GM13977 (cell line): ENCODE results near the gene ATP9A.
A peak's percentile ranks its signal among the peaks of the same experiment; 100 is the strongest.

ENCODE experiments used
- DNase-seq: peaks from one replicate; pipeline ENCODE4 v3.0.0; 2012; ENCODE audit warnings: low spot score
- in situ Hi-C: fragments of 300-500 bp; cut with MboI; formaldehyde crosslinking; loops from one replicate; pipeline ENCODE4 v1.12.0; 2022; ENCODE audit warnings: low sequenced_read_pairs, low pct_unique_long_range_greater_than_20kb, mixed read lengths, inconsistent platforms; ENCODE audit not compliant: unreplicated experiment
- TF ChIP-seq, protein P1 (sequence below): IDR thresholded peaks from 2 replicates; pipeline ENCODE4 v1.5.1; 2012; ENCODE audit warnings: mild to moderate bottlenecking, control low read depth; ENCODE audit not compliant: insufficient read depth; ENCODE audit errors: extremely low read depth, missing control alignments

Gene ATP9A

DNA sequence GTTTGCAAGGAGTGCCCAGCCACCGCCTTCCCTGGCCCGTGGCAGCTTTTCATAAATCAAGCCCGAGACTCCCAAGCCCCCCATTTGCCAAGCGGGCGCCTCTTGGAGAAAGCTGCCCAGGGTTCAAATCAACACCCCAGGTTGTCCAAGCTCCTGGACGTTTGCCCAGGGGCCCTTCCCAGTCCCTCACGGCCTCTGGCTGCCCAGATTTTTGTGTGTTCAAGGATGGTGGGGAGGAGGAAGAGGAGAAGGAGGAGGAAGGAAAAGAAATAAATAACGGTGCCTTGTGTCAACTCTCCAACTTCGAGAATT, 205.1 kb downstream of the ATP9A start:
- DNase-seq = no peak
- TF ChIP-seq, protein P1, sequence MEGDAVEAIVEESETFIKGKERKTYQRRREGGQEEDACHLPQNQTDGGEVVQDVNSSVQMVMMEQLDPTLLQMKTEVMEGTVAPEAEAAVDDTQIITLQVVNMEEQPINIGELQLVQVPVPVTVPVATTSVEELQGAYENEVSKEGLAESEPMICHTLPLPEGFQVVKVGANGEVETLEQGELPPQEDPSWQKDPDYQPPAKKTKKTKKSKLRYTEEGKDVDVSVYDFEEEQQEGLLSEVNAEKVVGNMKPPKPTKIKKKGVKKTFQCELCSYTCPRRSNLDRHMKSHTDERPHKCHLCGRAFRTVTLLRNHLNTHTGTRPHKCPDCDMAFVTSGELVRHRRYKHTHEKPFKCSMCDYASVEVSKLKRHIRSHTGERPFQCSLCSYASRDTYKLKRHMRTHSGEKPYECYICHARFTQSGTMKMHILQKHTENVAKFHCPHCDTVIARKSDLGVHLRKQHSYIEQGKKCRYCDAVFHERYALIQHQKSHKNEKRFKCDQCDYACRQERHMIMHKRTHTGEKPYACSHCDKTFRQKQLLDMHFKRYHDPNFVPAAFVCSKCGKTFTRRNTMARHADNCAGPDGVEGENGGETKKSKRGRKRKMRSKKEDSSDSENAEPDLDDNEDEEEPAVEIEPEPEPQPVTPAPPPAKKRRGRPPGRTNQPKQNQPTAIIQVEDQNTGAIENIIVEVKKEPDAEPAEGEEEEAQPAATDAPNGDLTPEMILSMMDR = no peak
- in situ Hi-C loops = no loop called here

DNA sequence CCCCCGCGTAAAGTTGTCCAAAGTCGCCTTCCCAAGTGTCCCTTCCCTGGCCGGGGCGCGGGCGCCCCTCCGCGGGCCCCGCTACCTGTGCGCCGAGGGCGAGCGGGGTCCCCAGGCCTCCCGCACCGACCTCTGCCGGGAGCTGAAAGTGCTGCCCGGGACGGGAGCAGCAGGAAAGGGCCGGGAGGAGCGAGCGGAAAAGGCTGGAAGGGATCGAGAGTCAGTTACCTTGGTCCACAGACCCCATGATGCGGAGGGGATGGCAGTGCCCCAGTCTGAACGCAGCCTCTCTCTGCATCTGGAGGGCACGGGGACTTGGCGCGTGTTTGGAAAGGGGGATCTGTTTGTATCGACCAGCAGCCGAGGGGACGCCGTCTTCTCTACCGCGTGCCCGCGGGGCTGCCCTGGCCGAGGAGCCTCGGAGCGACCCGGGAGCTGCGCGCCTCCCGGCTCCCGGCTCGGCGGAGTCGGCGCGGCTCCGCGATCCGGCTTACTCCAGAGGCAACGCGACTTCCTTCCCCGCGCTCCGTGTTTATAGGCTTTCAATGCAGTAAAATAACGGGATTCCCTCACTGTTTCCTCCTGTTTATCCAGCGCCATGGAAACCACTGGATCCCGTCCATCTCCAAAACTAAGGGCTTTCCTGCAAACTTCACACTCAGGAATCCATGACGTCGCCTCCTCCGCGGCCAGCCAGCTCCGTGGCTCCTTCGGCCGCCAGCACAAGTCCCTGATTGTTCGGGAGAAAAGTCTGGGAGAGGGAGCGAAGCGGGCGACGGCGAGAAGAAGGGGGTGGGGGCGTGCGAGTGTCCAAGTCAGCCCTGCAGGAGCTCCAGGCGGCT, 205.6 kb downstream of the ATP9A start:
- peak; percentile 38 for DNase-seq
- TF ChIP-seq, protein P1 = no peak
- in situ Hi-C loops = no loop called here

DNA sequence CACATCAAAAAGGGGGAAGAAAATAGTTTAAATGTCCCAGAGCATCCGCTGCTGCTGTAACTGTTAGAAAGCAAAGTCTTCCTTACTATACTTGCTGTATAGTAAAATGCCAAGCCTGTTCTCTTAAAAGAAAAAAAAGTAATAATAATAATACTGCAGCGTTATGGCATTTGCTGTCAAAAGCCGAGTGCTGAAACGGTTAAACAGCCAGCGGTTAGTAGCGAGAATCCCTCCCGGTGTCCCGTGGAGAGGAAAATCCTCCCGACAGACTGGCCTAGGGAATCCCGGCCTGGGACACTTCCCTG, 206.2 kb downstream of the ATP9A start:
- TF ChIP-seq, protein P1 = no peak
- in situ Hi-C loops = no loop called here
- DNase-seq = no peak

- TF ChIP-seq, protein P1 = no peak
- DNase-seq = no peak
- in situ Hi-C loops = no loop called here
Observed at GRCh38 chr20:51560550-51561307, 207.5 kb downstream of the ATP9A start.

- TF ChIP-seq, protein P1 = no peak
- in situ Hi-C loops = no loop called here
- no peak for DNase-seq
Observed at GRCh38 chr20:51560042-51560441, 208.1 kb downstream of the ATP9A start.

DNA sequence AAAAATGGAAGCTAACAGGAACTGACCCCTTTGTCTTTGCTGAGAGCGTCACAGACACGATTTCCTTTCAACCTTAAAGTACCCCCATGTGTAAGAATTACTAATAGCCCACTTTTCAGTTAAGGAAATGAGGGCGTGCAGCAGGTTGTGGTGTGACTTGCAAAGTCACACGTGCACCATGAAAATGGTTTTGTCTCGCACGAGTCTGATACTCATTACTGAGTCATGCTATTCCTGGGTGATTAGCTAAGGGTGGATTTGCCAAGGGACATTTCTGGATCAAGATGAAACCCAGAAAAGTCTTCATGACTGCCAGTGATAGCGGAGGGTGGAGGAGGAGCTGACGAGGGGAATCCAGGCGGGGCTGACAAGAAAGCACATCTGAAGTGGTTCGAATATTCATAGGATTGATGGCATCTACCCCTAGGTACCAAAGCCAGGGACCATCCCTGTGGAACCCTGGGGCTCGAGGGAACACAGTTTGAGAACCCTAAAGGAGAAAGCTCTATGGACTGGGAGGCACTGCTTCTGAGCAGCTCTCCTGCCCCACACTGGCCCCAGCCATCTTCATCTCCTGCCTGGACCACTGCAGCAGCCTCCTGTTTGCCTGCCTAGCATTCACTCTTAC, 213.5 kb downstream of the ATP9A start:
- in situ Hi-C loops = no loop called here
- TF ChIP-seq, protein P1 = no peak
- no peak for DNase-seq
